GM12891 (cell line): Measurements from ENCODE around the gene STAT4.

Experiments used
- POLR2A ChIP-seq: IDR thresholded peaks from 2 replicates; pipeline ENCODE4 v1.6.1; 2011; ENCODE audit warnings: low read depth, low read length, control low read depth
- POLR2AphosphoS5 ChIP-seq: IDR thresholded peaks from 2 replicates; pipeline ENCODE4 v1.6.1; 2011; ENCODE audit warnings: low read depth, low read length, control low read depth

DNA sequence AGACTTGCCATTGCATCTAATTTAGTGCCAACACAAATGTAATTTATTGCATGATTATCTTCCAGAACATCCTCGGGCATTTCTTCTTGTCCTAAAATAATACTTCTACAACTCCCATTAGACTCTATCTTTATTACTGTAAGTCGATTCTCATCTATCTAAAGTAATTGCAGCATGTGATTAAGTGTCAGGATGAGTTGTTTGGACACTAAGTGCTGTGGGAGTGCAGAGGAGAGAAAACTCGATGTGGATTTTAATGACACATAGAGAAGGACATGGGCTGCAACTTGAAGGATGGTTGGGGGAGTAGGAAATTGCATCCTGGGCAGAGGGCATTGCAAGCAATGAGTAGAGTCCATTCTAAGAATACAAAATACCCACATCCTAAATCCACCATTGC lies 33.5 kb downstream of the STAT4 start:
- TF ChIP-seq POLR2A (no peak), POLR2AphosphoS5 (no peak)
